GM21576 (cell line): ENCODE results near the gene RAB14.
A peak's percentile ranks its signal among the peaks of the same experiment; 100 is the strongest.

Source experiments
- ATAC-seq: cut with Tn5 transposase; IDR thresholded peaks from one replicate; pipeline ENCODE4 v1.9.1; 2021; ENCODE audit warnings: mild to moderate bottlenecking, moderate library complexity; ENCODE audit not compliant: unreplicated experiment

Gene RAB14

DNA sequence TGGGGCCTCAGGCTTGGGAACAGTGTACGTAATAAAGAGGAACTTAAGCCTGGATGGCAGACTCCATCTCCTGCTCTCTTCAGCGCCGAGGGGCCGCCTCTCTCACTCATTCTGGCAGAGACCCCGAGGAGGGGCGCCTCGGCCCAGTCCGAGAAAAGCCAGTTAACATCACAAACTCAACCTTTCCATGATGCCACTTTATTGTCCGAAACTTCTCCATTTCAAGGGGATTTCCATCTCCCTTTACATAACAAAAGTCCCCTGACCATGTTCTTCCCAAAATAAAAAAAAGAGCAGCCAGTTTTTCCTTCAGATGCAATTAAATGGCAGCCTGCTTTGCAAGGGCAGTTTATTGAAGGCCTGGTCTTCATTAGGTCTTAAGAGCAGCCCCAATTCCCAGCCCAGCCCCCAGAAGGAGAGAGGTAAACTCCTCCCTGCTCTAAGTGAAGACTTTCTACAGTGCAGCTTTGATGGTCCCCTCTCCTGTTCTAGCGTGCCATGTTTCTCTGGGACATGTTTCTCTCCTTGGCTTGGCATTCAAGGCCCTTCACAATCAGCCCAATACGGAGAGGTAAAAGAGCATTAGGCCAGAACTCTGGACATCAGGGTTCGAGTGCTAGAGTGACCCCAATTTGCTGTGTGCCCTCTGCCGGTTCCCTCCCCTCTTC lies 19.5 kb upstream of the RAB14 start:
- ATAC-seq, result no peak

DNA sequence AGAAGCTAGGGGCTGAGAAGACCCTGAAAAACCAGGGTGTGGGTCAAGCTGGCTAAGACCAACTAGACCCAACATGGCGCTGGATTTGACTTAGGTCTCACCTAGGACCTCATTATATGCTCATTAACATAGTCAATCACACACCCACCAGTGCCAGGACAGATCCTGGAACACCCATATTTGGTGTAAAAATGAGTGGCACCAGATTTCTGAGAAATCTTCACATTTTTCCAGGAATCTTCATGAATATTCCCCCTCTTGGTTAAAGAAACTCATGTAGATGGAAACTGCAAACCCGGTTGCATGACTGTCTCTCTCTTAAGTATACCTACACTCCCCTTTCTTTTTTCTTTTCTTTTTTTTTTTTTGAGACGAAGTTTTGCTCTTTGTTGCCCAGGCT lies 17.9 kb upstream of the RAB14 start:
- ATAC-seq, result no peak

DNA sequence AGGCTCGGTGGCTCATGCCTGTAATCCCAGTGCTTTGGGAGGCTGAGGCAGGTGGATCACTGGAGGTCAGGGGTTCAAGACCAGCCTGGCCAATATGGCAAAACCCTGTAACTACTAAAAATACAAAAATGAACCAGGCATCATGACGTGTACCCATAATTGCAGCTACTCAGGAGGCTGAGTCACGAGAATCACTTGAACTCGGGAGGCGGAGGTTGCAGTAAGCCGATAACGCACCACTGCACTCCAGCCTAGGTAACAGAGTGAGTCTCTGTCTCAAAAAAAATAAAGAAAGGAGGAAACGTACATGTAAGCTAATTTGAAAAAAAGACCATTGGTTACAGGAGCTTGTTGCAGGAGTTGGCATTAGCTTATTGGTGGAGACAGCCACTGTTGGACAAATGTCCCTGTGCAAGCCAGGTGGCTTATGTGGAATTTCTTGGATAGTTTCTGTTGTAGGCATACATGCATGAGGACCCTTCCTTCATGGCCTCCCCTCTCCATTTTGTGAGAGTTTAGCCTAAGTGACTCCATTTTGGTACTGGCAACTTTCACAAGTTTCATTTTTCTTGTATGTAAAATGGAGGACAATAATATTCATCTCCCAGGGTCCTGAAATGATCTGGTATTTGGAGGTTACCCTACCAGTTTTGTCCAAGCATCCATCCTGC lies 16.8 kb upstream of the RAB14 start:
- peak; percentile 28 for ATAC-seq

DNA sequence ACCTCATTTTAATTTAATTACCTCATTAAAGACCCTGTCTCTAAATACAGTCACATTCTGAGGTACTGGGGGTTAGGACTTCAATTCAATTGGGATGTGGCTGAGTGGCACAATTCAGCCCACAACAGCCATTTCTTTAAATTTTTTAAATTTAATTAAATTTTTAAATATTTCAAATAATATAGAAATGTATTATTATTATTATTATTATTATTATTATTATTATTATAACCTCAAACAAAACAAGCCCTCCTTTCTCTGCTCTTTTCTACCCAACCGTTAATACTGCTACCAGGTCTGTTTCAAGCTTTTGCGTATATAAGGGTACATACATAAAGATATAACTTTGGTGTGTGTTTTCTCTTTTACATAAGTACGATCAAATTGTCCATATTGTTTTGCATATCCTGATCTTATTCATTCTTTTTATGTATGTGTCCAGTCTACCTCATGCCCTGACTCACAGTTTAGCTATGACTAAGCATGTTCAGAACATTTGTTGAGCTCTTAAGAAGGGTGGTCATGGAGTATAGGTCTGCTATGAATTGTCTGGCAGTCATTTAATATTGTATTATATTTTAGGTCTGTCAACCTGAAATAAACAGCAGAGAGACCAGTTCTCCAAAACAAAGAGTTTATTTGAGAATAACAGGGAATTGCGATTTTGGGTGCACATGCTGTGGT lies 16.1 kb upstream of the RAB14 start:
- peak; percentile 68 for ATAC-seq

DNA sequence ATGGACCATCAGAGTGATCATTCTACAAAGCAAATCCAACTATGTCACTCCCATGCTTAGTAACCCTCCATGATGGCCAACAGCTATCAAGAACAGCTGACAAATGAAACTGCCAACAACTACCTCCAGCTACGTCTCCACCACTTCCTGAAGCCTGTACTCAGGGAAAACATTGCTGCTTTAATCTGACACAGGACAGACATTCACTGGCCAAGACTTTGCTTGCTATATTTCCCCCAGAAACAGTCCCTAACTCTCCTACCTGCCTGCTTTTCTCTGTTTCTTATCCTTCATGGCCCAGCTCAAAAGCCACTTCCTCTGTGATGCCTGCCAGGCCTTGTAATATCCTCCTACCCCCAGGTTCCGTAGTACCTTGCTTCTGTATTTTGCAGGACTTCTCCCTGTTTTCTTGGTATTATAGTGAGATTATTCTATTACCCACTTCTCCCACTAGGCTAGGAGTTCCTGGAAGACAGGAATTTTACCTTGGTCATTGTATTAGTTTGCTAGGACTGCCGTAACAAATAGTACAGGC lies 14.7 kb upstream of the RAB14 start:
- ATAC-seq, result no peak

DNA sequence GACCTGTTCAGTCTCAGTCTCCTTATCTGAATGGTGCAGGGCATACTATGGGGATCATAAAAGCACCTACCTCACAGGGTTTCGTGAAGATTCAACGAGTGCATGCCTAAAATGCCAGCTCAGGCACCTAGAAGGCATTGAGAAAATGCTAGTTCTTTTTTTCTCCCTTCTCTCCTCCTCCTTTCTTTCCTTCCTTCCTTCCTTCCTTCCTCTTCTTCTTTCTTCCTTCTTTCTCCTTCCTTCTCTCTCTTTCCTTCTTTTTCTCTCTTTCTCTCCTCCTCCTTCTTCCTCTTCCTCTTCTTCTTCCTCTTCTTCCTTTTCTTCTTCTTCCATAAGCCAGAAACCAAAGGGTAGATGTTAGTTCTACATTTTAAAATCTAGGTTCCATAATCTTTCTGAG lies 12.3 kb upstream of the RAB14 start:
- no peak for ATAC-seq

DNA sequence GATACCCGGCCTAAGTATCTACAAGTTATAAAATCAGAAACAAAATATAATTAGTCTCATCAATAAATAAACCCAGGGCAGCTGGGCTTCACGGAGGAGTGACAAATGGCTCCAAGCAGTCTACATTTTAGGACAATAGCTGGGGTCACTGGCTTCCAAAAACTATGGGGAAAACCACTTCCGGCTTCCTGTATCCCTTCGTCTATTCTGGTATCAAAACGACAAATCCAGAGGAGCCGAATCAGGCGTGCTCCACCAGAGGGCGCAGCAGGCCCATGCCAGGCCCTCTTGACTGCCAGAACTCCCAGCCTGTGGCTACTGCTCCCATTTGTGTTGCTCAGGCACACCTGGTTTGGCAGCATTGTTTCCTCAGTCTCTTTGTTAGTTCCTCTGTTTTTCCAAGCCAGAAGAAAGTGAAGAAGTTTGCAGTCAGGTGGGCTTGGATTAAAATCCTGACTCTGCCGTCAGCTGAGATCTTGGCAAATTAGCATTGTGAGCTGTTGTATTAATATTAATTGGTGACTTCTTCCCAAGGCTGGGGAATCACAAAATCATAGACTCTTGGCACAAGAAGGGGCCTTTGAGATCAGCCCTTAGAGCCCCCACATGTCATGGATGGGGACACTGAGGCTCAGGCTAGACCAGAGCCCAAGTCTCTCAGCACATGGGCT lies 11.6 kb upstream of the RAB14 start:
- ATAC-seq, result no peak

DNA sequence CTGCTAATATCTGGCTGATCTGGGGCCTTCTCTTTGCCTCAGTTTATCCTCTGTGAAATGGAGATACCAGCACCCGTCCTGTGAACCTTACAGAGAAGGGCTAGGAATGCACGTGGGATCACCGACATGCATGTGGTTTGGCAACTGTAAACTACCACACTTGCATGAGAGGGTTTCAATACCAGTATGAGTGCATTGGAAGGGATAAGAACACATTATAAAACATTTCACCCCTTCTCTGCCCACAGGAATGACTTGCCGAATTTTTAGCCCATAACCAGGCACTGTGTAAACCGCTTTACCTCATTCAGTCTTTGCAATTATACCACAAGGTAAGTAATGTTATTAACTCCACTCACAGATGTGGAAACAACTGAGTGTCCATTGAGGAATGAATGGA lies 8.9 kb upstream of the RAB14 start:
- no peak for ATAC-seq

DNA sequence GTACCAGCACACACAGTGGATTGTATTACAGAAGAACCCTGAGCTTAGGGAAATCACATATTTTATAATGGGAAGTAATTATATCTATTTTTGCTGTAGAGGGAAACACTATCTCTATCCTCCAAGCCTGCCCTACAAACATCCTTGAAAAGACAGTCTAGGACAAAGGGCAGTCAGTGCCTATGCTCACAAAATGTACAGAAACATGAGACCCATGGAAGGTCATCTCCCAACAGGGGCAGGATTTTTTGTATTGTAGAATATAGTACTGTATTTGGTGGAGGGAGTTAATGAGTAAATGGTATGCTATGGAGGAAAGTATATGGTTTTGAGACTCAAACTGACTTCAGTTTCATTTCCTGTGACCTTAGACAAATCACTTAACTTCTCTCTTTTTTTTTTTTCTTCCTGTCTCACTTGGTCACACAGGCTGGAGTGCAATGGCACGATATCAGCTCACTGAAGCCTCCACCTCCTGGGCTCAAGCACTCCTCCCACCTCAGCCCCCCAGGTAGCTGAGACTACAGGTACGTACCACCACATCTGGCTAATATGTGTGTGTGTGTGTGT lies 5.8 kb upstream of the RAB14 start:
- ATAC-seq, result peak; percentile 73

DNA sequence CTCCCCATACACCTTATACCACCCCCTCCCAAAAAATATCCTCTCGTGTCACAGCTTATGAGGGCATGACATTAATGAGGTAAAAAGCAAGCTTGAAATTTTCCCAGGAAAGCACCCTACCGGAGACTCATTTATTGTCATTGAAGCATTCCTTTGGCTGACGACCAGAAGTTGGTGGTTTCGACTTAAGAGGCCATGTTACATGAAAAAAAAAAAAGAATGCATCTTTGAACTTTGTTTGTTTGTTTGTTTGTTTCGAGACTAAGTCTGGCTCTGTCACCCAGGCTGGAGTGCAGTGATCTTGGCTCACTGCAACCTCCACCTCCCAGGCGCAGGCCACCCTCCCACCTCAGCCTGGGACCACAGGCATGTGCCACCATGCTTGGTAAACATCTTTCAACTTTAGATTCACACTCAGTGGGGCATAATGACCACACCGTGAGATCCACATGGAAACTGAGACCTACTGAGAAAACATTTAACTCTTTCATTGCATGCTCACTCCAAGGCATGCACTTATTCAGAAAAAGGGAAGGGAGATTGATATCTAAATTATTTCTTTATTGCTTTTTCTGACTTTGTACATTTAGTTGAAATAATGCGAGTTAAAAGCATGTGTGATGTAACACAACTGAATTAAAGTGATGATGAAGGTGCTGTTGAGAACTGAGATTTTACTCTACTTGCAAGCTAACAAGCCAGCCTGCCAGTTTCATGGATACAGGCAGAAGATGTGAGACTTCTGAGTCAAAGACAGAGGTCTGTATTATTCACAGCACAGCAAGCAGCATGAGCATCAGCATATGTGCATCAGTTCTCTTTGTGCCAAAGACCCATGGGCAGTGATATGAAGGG lies 5.1 kb upstream of the RAB14 start:
- ATAC-seq, result peak; percentile 29

DNA sequence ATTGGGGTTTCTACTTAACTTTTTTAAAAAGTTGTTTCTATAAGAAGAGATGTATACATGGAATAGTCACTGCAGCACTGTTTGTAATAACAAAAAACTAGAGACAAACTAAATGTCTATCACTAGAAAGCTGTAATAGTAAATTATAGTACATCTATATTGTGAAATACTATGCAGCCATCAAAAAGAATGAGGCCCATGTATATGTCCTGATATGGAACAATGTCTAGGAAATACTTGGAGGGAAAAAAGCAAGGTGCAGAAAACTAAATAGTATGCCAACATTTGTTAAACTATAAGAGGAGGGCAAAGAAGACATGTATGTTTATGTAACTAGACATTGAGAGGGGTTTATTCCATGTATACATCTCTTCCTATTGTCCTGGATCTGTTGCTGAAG lies 2.9 kb upstream of the RAB14 start:
- ATAC-seq, result no peak

DNA sequence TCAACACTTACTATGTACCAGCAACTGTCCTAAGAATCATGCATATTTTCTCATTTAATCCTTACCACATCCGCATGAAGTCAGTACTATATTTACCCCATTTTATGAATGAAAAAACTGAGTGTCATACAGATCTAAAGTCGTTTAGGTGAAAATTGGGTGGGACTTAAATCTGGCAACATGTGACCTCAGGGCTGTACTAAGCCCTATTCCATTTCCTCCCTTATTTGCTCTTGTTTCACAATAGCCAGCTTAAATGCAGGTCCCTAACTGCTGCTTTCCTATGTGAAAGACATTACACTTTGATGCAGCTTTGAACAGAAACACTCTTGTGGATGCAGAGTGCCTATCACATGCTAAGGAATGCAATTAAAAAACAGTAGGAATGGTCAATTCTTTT lies 2.5 kb upstream of the RAB14 start:
- ATAC-seq, result no peak

DNA sequence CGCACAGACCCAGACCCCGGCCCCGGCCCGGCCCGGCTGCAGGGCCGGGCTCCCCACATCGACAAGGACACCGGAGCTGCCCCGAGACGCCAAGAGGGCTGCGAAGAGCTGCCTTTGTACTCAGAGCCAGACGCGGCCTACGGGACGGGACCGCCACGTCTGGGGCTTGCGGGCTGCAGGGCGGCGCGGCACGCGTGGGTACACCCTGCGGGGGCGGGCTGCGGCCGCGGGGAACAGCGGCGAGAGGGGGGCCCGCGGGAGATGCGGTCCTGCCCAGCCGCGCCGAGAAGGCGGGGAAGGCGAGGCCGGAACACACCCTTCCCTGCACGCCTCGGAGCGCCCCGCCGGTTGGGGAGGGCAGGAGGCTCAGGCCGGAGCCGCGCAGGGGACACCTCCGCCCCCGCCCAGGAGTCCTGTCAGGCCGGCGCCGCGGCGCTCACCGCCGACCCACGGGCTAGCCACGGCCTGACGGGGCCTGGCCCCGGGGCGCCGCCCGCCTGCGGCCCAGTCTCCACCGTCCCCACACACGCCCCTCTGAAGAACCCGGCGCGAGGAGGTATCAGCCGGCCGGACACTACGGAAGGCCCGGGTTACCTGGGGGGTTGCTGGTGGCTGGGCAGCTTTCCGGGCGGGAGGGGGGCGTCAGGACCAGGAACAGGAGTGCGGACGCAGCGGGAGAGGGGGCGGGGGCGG lies 478 bp downstream of the RAB14 start:
- peak; percentile 13 for ATAC-seq

DNA sequence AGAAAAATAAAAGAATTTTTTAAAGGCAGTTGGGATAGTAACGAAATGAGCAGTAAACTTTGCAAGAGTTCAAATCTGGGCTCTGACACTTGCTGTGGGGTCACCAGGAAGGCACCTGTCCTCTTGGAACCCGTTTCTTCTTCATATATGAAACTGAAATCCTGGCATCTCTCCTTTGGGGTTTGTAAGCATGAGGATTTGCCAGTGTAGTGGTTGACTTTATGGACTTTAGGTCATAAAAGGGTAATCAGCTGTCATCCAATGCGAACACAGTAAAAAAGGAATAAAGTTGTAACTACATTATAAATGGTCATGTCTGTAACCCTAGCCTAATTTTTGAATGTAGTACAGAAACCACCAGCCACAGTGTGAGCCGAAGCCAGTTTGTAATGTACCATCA lies 1.3 kb downstream of the RAB14 start:
- no peak for ATAC-seq

DNA sequence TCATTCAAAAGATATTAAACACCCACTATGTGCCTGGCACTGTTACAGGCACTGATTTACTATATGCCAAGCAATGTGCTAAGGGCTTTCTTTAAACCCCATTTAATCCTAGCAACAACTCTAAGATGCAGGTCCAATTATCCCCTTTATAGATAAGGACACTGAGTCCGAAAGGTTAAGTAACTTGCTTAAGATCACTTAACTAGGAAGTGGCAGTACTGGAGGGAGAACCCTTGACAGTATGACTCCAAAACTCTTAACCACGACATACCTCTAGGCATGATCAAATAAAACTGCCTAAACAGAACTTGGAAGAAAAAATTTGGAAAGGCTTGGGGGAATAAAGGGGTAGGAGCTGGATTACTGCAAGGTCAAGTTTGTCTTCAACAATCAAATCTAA lies 1.7 kb downstream of the RAB14 start:
- no peak for ATAC-seq

DNA sequence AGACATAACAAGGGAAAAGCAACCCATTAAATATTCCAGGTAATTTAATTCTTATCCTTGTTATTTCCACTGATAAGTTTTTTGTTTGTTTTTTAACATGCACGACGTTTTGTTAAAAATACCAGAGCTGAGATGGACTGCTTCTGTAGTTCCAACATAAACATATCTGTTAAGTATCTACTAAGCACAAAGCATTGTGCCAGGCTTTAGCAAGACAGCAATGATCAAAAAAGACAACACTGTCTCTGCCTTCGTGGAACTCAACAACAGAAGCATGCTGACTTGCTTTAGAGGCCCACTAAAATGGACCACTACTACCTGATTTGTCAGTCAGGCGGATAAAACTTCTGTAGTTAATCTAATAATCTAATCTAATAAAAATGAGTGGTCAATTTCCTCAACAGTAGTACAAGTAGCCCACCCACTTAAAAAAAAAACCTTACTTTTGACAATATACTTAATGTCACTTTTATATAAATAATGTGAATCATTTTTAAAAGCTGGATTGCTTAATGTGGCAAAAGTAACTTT lies 3.1 kb downstream of the RAB14 start:
- ATAC-seq, result no peak

DNA sequence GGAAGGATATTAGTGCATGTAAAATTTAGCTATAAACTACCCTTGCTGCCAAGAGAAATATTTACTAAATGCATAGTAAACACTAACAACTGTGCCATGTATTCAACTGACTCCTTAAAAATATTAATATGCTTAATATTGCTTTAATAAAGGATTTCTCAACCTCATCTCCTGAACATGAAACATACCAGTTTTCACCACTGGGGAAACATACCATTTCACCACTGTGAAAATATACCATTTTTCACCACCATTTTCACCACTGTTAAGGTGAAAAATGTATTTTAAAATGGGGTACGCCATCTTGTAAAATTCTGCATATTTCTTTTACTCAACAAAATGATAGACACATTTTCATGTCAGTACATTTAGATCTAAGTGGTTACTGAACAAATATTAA lies 4.5 kb downstream of the RAB14 start:
- no peak for ATAC-seq

DNA sequence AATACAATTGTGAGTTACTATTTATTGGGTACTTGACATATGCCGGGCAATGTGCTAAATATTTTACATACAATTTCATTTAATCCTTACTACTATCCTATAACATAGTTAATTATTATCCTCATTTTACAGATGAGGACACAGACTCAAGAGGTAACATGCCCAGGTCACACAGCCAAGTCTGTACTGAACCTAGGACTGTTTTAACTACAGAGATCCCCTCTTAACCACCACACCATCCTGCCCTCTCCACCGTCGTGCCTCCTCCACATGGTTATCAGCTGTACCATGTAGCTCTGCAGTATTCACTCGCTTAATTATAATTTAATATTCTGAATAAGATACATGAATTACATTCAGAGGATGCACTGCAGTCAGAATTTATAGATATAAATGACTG lies 5.3 kb downstream of the RAB14 start:
- no peak for ATAC-seq

DNA sequence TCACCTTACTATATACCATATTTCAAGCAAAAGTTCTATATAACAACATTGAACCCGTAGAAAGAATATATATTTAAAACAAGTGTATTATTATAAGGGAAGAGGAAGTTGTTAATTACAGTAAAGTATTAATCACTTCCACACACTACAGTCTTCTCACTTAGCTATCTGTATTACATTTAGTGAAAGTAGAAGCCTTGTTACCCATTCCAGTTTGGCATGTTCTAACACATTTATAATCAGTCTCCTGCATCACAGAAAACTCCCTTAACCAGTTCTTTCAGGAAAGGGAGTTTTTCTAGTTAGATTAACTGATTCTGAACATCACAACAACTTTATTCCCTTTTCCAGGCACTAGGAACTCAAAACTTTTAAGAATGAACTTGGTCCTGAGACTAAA lies 6.9 kb downstream of the RAB14 start:
- no peak for ATAC-seq
